CD8-positive, alpha-beta memory T cell (primary cell): Measurements from ENCODE around the gene ZNF462. TPM values are rescaled to one million over a fixed set of nuclear protein-coding genes. Genes with fewer than 3 reads are reported as not detected.

ENCODE experiments used
- CTCF ChIA-PET: fragments of 350-600 bp; sonication (Branson Sonifier 250); formaldehyde crosslinking; loops from one replicate; lab custom pipeline; 2021; ENCODE audit warnings: antibody characterized with exemption; lab: Charles Lee
- POLR2A ChIA-PET: fragments of 350-600 bp; sonication (Branson Sonifier 250); formaldehyde crosslinking; loops from one replicate; lab custom pipeline; 2021; ENCODE audit warnings: antibody characterized with exemption; lab: Charles Lee
- DNase-seq, 5 donors: peaks; one replicate each; pipeline versions ENCODE4 v3.0.0 to v3.0.0-alpha.2; 2020 to 2022; ENCODE audit warnings: mixed read lengths in 1 of 5
- H3K27ac ChIP-seq: one replicate; pipeline ENCODE4 v1.7.0; 2013; ENCODE audit warnings: low read depth, mild to moderate bottlenecking, low read length, moderate library complexity
- H3K27me3 ChIP-seq: 2 replicates; pipeline ENCODE4 v1.7.0; 2013; ENCODE audit warnings: low read length, mild to moderate bottlenecking; ENCODE audit not compliant: insufficient read depth, poor library complexity, severe bottlenecking
- H3K36me3 ChIP-seq: 2 replicates; pipeline ENCODE4 v1.7.0; 2013; ENCODE audit warnings: mild to moderate bottlenecking, low read length, moderate library complexity; ENCODE audit not compliant: insufficient read depth
- H3K4me1 ChIP-seq: 2 replicates; pipeline ENCODE4 v1.7.0; 2013; ENCODE audit warnings: mild to moderate bottlenecking, low read length, moderate library complexity; ENCODE audit not compliant: insufficient read depth
- H3K4me3 ChIP-seq: 2 replicates; pipeline ENCODE4 v1.7.0; 2013; ENCODE audit warnings: mild to moderate bottlenecking, low read length
- H3K9me3 ChIP-seq: 2 replicates; pipeline ENCODE4 v1.7.0; 2013; ENCODE audit warnings: mild to moderate bottlenecking, low read length
- H3K27ac Mint-ChIP-seq, 8 donors: one replicate each; pipeline ENCODE4 v1.8.0; 2020 to 2021; ENCODE audit warnings: mixed read lengths in 8 of 8, mild to moderate bottlenecking in 6 of 8, inconsistent platforms in 3 of 8, moderate library complexity in 3 of 8
- H3K27me3 Mint-ChIP-seq, 2 donors: one replicate each; pipeline ENCODE4 v1.8.0; 2020 to 2021; ENCODE audit warnings: mixed read lengths in 2 of 2, mild to moderate bottlenecking in 1 of 2, moderate library complexity in 1 of 2
- H3K36me3 Mint-ChIP-seq, 3 donors: one replicate each; pipeline ENCODE4 v1.8.0; 2020 to 2021; ENCODE audit warnings: mixed read lengths in 3 of 3, inconsistent platforms in 1 of 3, mild to moderate bottlenecking in 1 of 3
- H3K4me1 Mint-ChIP-seq, 3 donors: one replicate each; pipeline ENCODE4 v1.8.0; 2020 to 2021; ENCODE audit warnings: mixed read lengths in 3 of 3, inconsistent platforms in 1 of 3, mild to moderate bottlenecking in 1 of 3
- H3K4me3 Mint-ChIP-seq, 7 donors: one replicate each; pipeline ENCODE4 v1.8.0; 2020 to 2021; ENCODE audit warnings: mixed read lengths in 7 of 7, mild to moderate bottlenecking in 6 of 7, moderate library complexity in 4 of 7, inconsistent platforms in 2 of 7
- H3K9me3 Mint-ChIP-seq, 5 donors: one replicate each; pipeline ENCODE4 v1.8.0; 2020 to 2022; ENCODE audit warnings: mixed read lengths in 5 of 5, mild to moderate bottlenecking in 3 of 5, moderate library complexity in 2 of 5, inconsistent platforms in 1 of 5
- polyA plus RNA-seq: library from polyadenylated mRNA; unstranded; fragments of 300-500 nt; fragmentation: Illumina TruSeq; gene quantifications from one replicate; pipeline ENCODE4 v1.2.3, GENCODE V29; 2021
- total RNA-seq, 2 experiments: library from RNA; stranded (reverse); gene quantifications; one replicate each; pipeline ENCODE4 v1.2.3, GENCODE V29; 2021

Gene ZNF462
- total and polyA plus RNA-seq, 3 experiments from 2014 or later, result 0.13 to 0.18 TPM; not detected in 1

- no peak for DNase-seq
- Mint-ChIP-seq H3K36me3 (no peaks in the 10 kb centered on the region), H3K9me3 (peaks cover 0 to 15% (median 0%) of the 10 kb centered on the region in 5 donors), H3K4me3 (no peak overlapping the region), H3K27ac (no peak overlapping the region), H3K4me1 (peaks cover 0 to 2% (median 0%) of the 10 kb centered on the region in 3 donors), H3K27me3 (peaks cover 0 to 2% of the 10 kb centered on the region in 2 donors)
- Histone ChIP-seq H3K27ac (no peak overlapping the region), H3K36me3 (no peaks in the 10 kb centered on the region), H3K4me1 (no peaks in the 10 kb centered on the region), H3K9me3 (no peaks in the 10 kb centered on the region), H3K4me3 (no peak overlapping the region), H3K27me3 (no peaks in the 10 kb centered on the region)
- ChIA-PET CTCF (no interaction called here), POLR2A (no interaction called here)
Observed at GRCh38 chr9:106954974-106955850, 92.2 kb downstream of the ZNF462 start.

- CTCF ChIA-PET, result no interaction called here
Observed at GRCh38 chr9:106956971-106957370, 94.0 kb downstream of the ZNF462 start.

GRCh38 chr9:106958955-106959657 is 96.1 kb downstream of the ZNF462 start:
- H3K36me3 Mint-ChIP-seq, result no peaks in the 10 kb centered on the region
- Histone ChIP-seq H3K4me3 (no peak overlapping the region), H3K9me3 (no peaks in the 10 kb centered on the region), H3K27me3 (no peaks in the 10 kb centered on the region), H3K36me3 (no peaks in the 10 kb centered on the region), H3K27ac (no peak overlapping the region), H3K4me1 (no peaks in the 10 kb centered on the region)
- peaks cover 0 to 6% (median 2%) of the 10 kb centered on the region in 3 donors for H3K4me1 Mint-ChIP-seq
- no peak overlapping the region for H3K4me3 Mint-ChIP-seq
- no peak overlapping the region for H3K27ac Mint-ChIP-seq
- H3K9me3 Mint-ChIP-seq, result peaks cover 0 to 5% (median 0%) of the 10 kb centered on the region in 5 donors
- peaks cover 0 to 1% of the 10 kb centered on the region in 2 donors for H3K27me3 Mint-ChIP-seq
- ChIA-PET POLR2A (no interaction called here), CTCF (no interaction called here)
- DNase-seq, result no peak

More at GRCh38 chr9:106956971-106957370, 94.0 kb downstream of the ZNF462 start:
- peaks cover 0 to 2% of the 10 kb centered on the region in 2 donors for H3K27me3 Mint-ChIP-seq
- H3K9me3 ChIP-seq, result no peaks in the 10 kb centered on the region
- H3K4me1 ChIP-seq, result no peaks in the 10 kb centered on the region
- no peak overlapping the region for H3K27ac ChIP-seq
- H3K27me3 ChIP-seq, result no peaks in the 10 kb centered on the region
- DNase-seq, result no peak
- H3K27ac Mint-ChIP-seq, result no peak overlapping the region
- peaks cover 0 to 15% (median 0%) of the 10 kb centered on the region in 5 donors for H3K9me3 Mint-ChIP-seq
- peaks cover 0 to 2% (median 0%) of the 10 kb centered on the region in 3 donors for H3K4me1 Mint-ChIP-seq
- no peak overlapping the region for H3K4me3 Mint-ChIP-seq
- POLR2A ChIA-PET, result no interaction called here
- no peak overlapping the region for H3K4me3 ChIP-seq
- no peaks in the 10 kb centered on the region for H3K36me3 ChIP-seq
- no peaks in the 10 kb centered on the region for H3K36me3 Mint-ChIP-seq

- Histone ChIP-seq H3K4me1 (peaks cover 4% of the 10 kb centered on the region), H3K9me3 (no peaks in the 10 kb centered on the region), H3K4me3 (no peak overlapping the region), H3K36me3 (no peaks in the 10 kb centered on the region), H3K27ac (no peak overlapping the region), H3K27me3 (no peaks in the 10 kb centered on the region)
- ChIA-PET CTCF (interaction anchor here (0.6 to 1.1 kb wide), 2 partner anchors 9 to 20 kb away, joined by 3 read pairs; no protein-coding TSS in a partner anchor), POLR2A (no interaction called here)
- peaks cover 0 to 16% (median 2%) of the 10 kb centered on the region in 3 donors for H3K4me1 Mint-ChIP-seq
- H3K36me3 Mint-ChIP-seq, result no peaks in the 10 kb centered on the region
- peaks cover 0 to 1% of the 10 kb centered on the region in 2 donors for H3K27me3 Mint-ChIP-seq
- peaks cover 0 to 5% (median 0%) of the 10 kb centered on the region in 5 donors for H3K9me3 Mint-ChIP-seq
- no peak for DNase-seq
- H3K4me3 Mint-ChIP-seq, result no peak overlapping the region
- H3K27ac Mint-ChIP-seq, result no peak overlapping the region
Observed at GRCh38 chr9:106960258-106960657, 97.3 kb downstream of the ZNF462 start.

- Histone ChIP-seq H3K9me3 (no peaks in the 10 kb centered on the region), H3K27me3 (no peaks in the 10 kb centered on the region), H3K4me3 (no peak overlapping the region), H3K27ac (no peak overlapping the region), H3K4me1 (peaks cover 4% of the 10 kb centered on the region), H3K36me3 (no peaks in the 10 kb centered on the region)
- ChIA-PET CTCF (no interaction called here), POLR2A (no interaction called here)
- Mint-ChIP-seq H3K27me3 (peaks cover 0 to 1% of the 10 kb centered on the region in 2 donors), H3K4me1 (peaks cover 0 to 16% (median 0%) of the 10 kb centered on the region in 3 donors), H3K27ac (no peak overlapping the region), H3K9me3 (peaks cover 0 to 2% (median 0%) of the 10 kb centered on the region in 5 donors), H3K4me3 (no peak overlapping the region), H3K36me3 (no peaks in the 10 kb centered on the region)
- DNase-seq, result no peak
Observed at GRCh38 chr9:106961623-106962022, 98.7 kb downstream of the ZNF462 start.

GRCh38 chr9:106962122-106962521 is 99.2 kb downstream of the ZNF462 start:
- DNase-seq, result no peak

GRCh38 chr9:106962615-106963363 is 99.8 kb downstream of the ZNF462 start:
- Histone ChIP-seq H3K27me3 (no peaks in the 10 kb centered on the region), H3K4me1 (peaks cover 4% of the 10 kb centered on the region), H3K36me3 (no peaks in the 10 kb centered on the region), H3K4me3 (no peak overlapping the region), H3K9me3 (no peaks in the 10 kb centered on the region), H3K27ac (no peak overlapping the region)
- H3K9me3 Mint-ChIP-seq, result peaks cover 0 to under 1% (median 0%) of the 10 kb centered on the region in 5 donors
- ChIA-PET CTCF (no interaction called here), POLR2A (no interaction called here)
- no peak for DNase-seq
- H3K4me3 Mint-ChIP-seq, result no peak overlapping the region
- H3K27me3 Mint-ChIP-seq, result peaks cover 0 to 1% of the 10 kb centered on the region in 2 donors
- H3K4me1 Mint-ChIP-seq, result peaks cover 0 to 16% (median 0%) of the 10 kb centered on the region in 3 donors
- H3K36me3 Mint-ChIP-seq, result no peaks in the 10 kb centered on the region
- no peak overlapping the region for H3K27ac Mint-ChIP-seq

More at GRCh38 chr9:106962122-106962521, 99.2 kb downstream of the ZNF462 start:
- Histone ChIP-seq H3K27ac (no peak overlapping the region), H3K36me3 (no peaks in the 10 kb centered on the region), H3K9me3 (no peaks in the 10 kb centered on the region), H3K4me3 (no peak overlapping the region), H3K4me1 (peaks cover 4% of the 10 kb centered on the region), H3K27me3 (no peaks in the 10 kb centered on the region)
- Mint-ChIP-seq H3K36me3 (no peaks in the 10 kb centered on the region), H3K27me3 (peaks cover 0 to 1% of the 10 kb centered on the region in 2 donors), H3K27ac (no peak overlapping the region), H3K9me3 (no peaks in the 10 kb centered on the region), H3K4me3 (no peak overlapping the region), H3K4me1 (peaks cover 0 to 16% (median 0%) of the 10 kb centered on the region in 3 donors)
- CTCF ChIA-PET, result no interaction called here
- POLR2A ChIA-PET, result no interaction called here
